Measurements from ENCODE around the gene MRPS21. TPM values are rescaled to one million over a fixed set of nuclear protein-coding genes. Genes with fewer than 3 reads are reported as not detected.

MRPS21 gene
- total and polyA plus RNA-seq, 2 of the 8 experiments (the other 6 are each of a cell fraction or from before 2014, with no cell fraction given): 81.9 to 99.8 TPM

DNA sequence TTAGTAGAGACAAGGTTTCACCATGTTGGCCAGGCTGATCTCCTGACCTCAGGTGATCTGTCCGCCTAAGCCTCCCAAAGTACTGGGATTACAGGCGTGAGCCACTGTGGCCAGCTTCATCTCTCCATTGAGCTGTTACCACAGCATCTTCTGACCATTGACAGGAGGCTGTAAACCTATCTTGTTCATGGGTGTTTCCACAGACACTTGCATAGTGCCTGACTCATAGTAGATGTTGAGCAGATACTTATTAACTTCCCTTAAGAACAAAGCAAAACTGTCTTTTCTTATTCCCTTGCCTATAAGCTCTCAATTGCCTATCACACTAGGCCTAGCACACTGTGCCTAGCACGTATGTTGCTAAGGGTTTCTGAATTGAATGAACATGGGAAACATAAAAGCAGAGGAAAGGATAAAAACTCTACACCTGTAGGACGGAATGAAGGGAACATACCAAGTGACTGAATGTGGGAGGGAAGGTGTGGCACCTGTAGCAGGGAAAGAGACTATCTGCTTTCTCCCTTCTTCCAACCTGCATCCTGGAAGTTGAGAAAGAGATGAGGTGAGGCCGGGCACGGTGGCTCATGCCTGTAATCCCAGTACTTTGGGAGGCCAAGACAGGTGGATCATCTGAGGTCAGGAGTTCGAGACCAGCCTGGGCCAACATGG, 22.2 kb upstream of the MRPS21 start:
- H4K20me1 ChIP-seq (replicated peaks in 1 of 2; ENCODE audit: control insufficient read depth in 1 of 2, insufficient read depth in 2 of 2, low read length in 2 of 2): peaks cover 3 to 4% of the 10 kb centered on the region in 2 experiments
- H4K91ac ChIP-seq (replicated peaks; ENCODE audit: insufficient read length, low read length): peak overlapping the region; percentile 68
- peaks cover 11% of the 10 kb centered on the region; the same call in 1 of the 2 replicates for H3K79me1 ChIP-seq (ENCODE audit: low read depth, low read length)
- 87% methylated on average over 7 of the region's 7 CpGs; no CpG with 5 or more reads in 1 of the 2 experiments for WGBS, 2 experiments (ENCODE audit: extremely low coverage in 1 of 2, insufficient coverage in 1 of 2, insufficient read length in 1 of 2, insufficient replicate concordance in 2 of 2, low coverage in 1 of 2, low lambda C conversion rate in 2 of 2, missing lambda C conversion rate in 1 of 2)
- no peak overlapping the region for H3K23ac ChIP-seq (ENCODE audit: insufficient read length)
- no peaks in the 10 kb centered on the region for H3K9me3 ChIP-seq (ENCODE audit: insufficient read depth in 2 of 2, low read depth in 1 of 2, low read length in 1 of 2)
- H3K27ac ChIP-seq (ENCODE audit: low read depth, low read length): no peak overlapping the region
- H3K4me1 ChIP-seq (replicated peaks in 1 of 4; ENCODE audit: control insufficient read depth in 3 of 4, insufficient read depth in 4 of 4, low read length in 3 of 4): peaks cover 8 to 13% (median 10%) of the 10 kb centered on the region in 4 experiments; a peak in 6 of 7 replicates
- POLR2A ChIA-PET (ENCODE audit: partially characterized antibody): interaction anchor here (1.0 to 25.2 kb wide), 7 partner anchors 9 to 92 kb away, joined by 3 to 535 read pairs (median 6); partner anchors contain the start of genes ANP32E, CA14, CIART and RPRD2
- no peak overlapping the region for H3K14ac ChIP-seq (ENCODE audit: insufficient read length)
- peak overlapping the region; percentile 32; the same call in 1 of the 2 replicates for H2BK12ac ChIP-seq (ENCODE audit: low read depth, low read length)
- H4K5ac ChIP-seq (ENCODE audit: insufficient read length, low read depth, low read length): no peak overlapping the region
- no peak overlapping the region for H2BK120ac ChIP-seq (replicated peaks; ENCODE audit: low read depth, low read length)
- no peak for FAIRE-seq
- H2AK5ac ChIP-seq (ENCODE audit: low read depth, low read length): peak overlapping the region; percentile 14; the same call in 1 of the 2 replicates
- H4K8ac ChIP-seq (ENCODE audit: extremely low read depth, insufficient read depth, low read length): no peak overlapping the region
- no peak for DNase-seq (ENCODE audit: low read depth in 1 of 2, low spot score in 2 of 2)
- no peak overlapping the region for H3K4ac ChIP-seq (replicated peaks; ENCODE audit: insufficient read length, low read depth, low read length)
- H3K4me3 ChIP-seq (ENCODE audit: extremely low read depth in 1 of 4, insufficient read depth in 2 of 4, low read depth in 3 of 4, low read length in 4 of 4): no peak overlapping the region
- H3K4me2 ChIP-seq (ENCODE audit: insufficient read depth in 1 of 2, low read depth in 2 of 2, low read length in 2 of 2): peak overlapping the region in 1 of 2 experiments; percentile 82; a peak in 1 of 4 replicates
- no peak overlapping the region for H2BK5ac ChIP-seq (ENCODE audit: low read depth, low read length)
- peaks cover 1 to 10% (median 9%) of the 10 kb centered on the region in 4 experiments; a peak in 6 of 8 replicates for H3K36me3 ChIP-seq (ENCODE audit: control insufficient read depth in 2 of 4, insufficient read depth in 4 of 4, low read length in 3 of 4)
- H3K9ac ChIP-seq (replicated peaks in 1 of 4; ENCODE audit: extremely low read depth in 1 of 4, low read depth in 3 of 4, low read length in 3 of 4): peak overlapping the region in 1 of 4 experiments; percentile 23; a peak in 1 of 7 replicates
- no peak overlapping the region for H3K56ac ChIP-seq (replicated peaks; ENCODE audit: insufficient read length, low read depth, low read length)
- H3K18ac ChIP-seq (ENCODE audit: extremely low read depth, low read length): no peak overlapping the region
- H2BK15ac ChIP-seq (ENCODE audit: low read length): no peak overlapping the region
- H3K27me3 ChIP-seq (replicated peaks in 1 of 4; ENCODE audit: control insufficient read depth in 3 of 4, extremely low read depth in 1 of 4, insufficient read depth in 3 of 4, low read length in 3 of 4): no peaks in the 10 kb centered on the region
- TF ChIP-seq, protein P1, sequence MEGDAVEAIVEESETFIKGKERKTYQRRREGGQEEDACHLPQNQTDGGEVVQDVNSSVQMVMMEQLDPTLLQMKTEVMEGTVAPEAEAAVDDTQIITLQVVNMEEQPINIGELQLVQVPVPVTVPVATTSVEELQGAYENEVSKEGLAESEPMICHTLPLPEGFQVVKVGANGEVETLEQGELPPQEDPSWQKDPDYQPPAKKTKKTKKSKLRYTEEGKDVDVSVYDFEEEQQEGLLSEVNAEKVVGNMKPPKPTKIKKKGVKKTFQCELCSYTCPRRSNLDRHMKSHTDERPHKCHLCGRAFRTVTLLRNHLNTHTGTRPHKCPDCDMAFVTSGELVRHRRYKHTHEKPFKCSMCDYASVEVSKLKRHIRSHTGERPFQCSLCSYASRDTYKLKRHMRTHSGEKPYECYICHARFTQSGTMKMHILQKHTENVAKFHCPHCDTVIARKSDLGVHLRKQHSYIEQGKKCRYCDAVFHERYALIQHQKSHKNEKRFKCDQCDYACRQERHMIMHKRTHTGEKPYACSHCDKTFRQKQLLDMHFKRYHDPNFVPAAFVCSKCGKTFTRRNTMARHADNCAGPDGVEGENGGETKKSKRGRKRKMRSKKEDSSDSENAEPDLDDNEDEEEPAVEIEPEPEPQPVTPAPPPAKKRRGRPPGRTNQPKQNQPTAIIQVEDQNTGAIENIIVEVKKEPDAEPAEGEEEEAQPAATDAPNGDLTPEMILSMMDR (IDR thresholded peaks at IDR 0.05; ENCODE audit: control extremely low read depth in 1 of 3, insufficient read depth in 1 of 3, low read depth in 1 of 3, low read length in 3 of 3): no peak
- no peak for TF ChIP-seq RFX5 (IDR thresholded peaks at IDR 0.05; ENCODE audit: borderline replicate concordance, low read depth, low read length)
- no peak for TF ChIP-seq RNF2 (IDR thresholded peaks at IDR 0.05; ENCODE audit: borderline replicate concordance, low read depth, low read length, missing control alignments, poor library complexity, severe bottlenecking)
- H2BK20ac ChIP-seq (ENCODE audit: low read length): no peak overlapping the region
- peaks cover 8 to 20% of the 10 kb centered on the region in 2 experiments; a peak in 3 of 4 replicates for H3K79me2 ChIP-seq (ENCODE audit: control insufficient read depth in 1 of 2, insufficient read depth in 2 of 2, low read length in 2 of 2)
- H2AFZ ChIP-seq (ENCODE audit: low read length): no peak overlapping the region
- H3K23me2 ChIP-seq (ENCODE audit: low read depth, low read length): peaks cover 10% of the 10 kb centered on the region
- CTCF ChIA-PET (ENCODE audit: partially characterized antibody): interaction anchor here (5.2 to 16.5 kb wide), 2 partner anchors 10 to 16 kb away, joined by 43 to 326 read pairs; partner anchors contain the start of genes CA14 and CIART

All from H1 (cell line).